ENCODE data around the gene PCGF3.

Gene PCGF3

GRCh38 chr4:705278-706082 is at the start of gene PCGF3:
PCGF3 (plus strand) TSS chr4:705832; CDS start chr4:733681, 27,849 bp downstream.
- peak; percentile 97 for DNase-seq (ENCODE audit: low read depth)
- no peak for TF ChIP-seq CTCF (IDR thresholded peaks at IDR 0.05; ENCODE audit: low read length, missing control alignments)

GRCh38 chr4:656436-657337 is 48.9 kb upstream of the PCGF3 start:
- TF ChIP-seq CTCF (IDR thresholded peaks at IDR 0.05; ENCODE audit: low read length, missing control alignments) = no peak
- H3K4me3 ChIP-seq (replicated peaks; ENCODE audit: low read depth, low read length) = no peak overlapping the region
- DNase-seq (ENCODE audit: low read depth) = no peak

More at GRCh38 chr4:705278-706082, at the start of gene PCGF3:
- peak within 1 kb of the TSS; percentile 85 for H3K4me3 ChIP-seq (replicated peaks; ENCODE audit: low read depth, low read length)

GRCh38 chr4:657338-657833 is 48.2 kb upstream of the PCGF3 start:
- DNase-seq (ENCODE audit: low read depth) = no peak

GRCh38 chr4:657834-658667 is 47.6 kb upstream of the PCGF3 start:
- no peak for TF ChIP-seq CTCF (IDR thresholded peaks at IDR 0.05; ENCODE audit: low read length, missing control alignments)
- no peak for DNase-seq (ENCODE audit: low read depth)
- H3K4me3 ChIP-seq (replicated peaks; ENCODE audit: low read depth, low read length) = no peak overlapping the region

More at GRCh38 chr4:657338-657833, 48.2 kb upstream of the PCGF3 start:
- H3K4me3 ChIP-seq (replicated peaks; ENCODE audit: low read depth, low read length) = no peak overlapping the region
- no peak for TF ChIP-seq CTCF (IDR thresholded peaks at IDR 0.05; ENCODE audit: low read length, missing control alignments)

- no peak overlapping the region for H3K4me3 ChIP-seq (replicated peaks; ENCODE audit: low read depth, low read length)
- DNase-seq (ENCODE audit: low read depth) = no peak
- TF ChIP-seq CTCF (IDR thresholded peaks at IDR 0.05; ENCODE audit: low read length, missing control alignments) = no peak
Observed at GRCh38 chr4:658681-659667, 46.7 kb upstream of the PCGF3 start.
